Activated CD8-positive, alpha-beta memory T cell treated with anti-CD3 and anti-CD28 coated beads for 36 hours (primary cell): Measurements from ENCODE around the gene OTUD6A. TPM values are rescaled to one million over a fixed set of nuclear protein-coding genes. Genes with fewer than 3 reads are reported as not detected.

Experiments
- CTCF ChIA-PET: fragments of 350-600 bp; sonication (Branson Sonifier 250); formaldehyde crosslinking; loops from one replicate; lab custom pipeline; 2021; ENCODE audit warnings: antibody characterized with exemption; lab: Charles Lee
- POLR2A ChIA-PET: fragments of 350-600 bp; sonication (Branson Sonifier 250); formaldehyde crosslinking; loops from one replicate; lab custom pipeline; 2021; ENCODE audit warnings: antibody characterized with exemption; lab: Charles Lee
- total RNA-seq, 2 experiments: library from RNA; stranded (reverse); gene quantifications; one replicate each; pipeline ENCODE4 v1.2.3, GENCODE V29; 2021

The OTUD6A gene
- total RNA-seq, 2 experiments from 2014 or later = not detected

DNA sequence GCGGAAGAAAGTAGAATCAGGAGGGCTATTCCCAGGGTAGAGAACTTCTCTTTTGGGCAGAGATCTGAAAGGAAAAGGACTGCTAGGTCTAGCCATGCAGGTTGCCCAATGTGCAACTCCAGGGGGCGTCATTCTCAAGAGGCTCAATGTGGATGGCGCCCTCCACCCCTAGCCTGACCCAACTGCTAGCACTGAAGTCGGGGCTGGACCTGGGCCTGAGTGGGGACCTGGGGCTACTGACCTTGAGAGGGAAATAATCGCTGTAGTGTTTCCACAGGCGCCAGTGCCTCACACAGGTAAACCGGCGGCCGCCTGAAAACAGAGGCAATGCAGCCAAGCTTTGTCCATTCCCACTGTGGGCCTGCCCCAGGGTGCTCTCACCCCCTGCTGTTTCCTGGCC is 18.6 kb upstream of the OTUD6A start:
- ChIA-PET POLR2A (no interaction called here), CTCF (no interaction called here)

DNA sequence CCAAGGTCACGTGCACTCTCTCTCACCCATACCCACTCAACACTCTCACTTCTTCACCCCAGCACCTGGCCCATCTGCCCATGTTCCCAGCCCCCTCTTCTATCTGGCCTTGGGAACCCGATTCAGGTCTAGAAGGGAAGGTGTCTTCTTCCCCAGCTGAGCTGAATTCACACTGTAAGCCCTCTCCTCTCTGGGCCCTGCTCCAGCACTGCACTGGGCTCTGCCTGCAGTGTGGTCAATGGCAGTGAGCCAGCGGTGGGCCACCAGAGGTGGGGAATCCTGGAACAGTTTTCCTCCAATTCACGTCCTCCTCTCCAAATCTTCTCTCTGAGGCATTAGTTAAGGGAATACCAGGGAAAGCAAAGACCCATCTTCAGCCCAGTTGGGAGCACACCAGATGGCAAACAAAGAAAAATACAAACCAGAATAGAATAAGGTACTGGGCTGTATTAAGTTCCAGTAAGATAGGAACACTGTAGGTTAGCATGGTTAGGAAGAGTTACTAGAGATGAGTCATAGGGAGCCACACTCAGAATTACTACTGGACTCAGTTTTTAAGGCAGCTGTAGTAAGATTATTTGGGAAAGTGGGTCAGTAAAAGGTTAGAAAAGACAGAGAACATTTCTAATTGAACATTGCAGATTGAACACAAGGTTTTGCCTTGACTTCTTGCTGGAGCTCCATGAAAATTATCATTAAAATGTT is 17.6 kb upstream of the OTUD6A start:
- ChIA-PET POLR2A (no interaction called here), CTCF (no interaction called here)

DNA sequence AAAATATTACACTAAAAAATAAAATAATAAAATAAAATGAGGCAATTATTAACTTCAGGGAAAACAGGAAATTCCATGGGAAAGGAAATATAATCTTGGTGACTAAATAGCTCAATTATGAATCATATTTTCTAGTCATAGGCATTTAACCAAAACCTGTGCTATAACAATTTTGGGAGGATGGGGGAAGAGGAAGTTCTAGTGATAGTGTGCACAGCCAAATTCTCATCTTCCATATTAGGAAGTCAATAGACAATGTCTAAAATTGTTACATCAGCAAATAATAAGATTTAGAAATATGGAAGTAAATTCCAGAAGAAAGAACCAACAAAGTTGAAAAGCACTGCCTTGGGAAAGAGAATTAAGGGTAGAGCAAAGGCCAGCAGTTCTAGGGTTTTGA is 15.3 kb upstream of the OTUD6A start:
- POLR2A ChIA-PET = no interaction called here
- CTCF ChIA-PET = no interaction called here

DNA sequence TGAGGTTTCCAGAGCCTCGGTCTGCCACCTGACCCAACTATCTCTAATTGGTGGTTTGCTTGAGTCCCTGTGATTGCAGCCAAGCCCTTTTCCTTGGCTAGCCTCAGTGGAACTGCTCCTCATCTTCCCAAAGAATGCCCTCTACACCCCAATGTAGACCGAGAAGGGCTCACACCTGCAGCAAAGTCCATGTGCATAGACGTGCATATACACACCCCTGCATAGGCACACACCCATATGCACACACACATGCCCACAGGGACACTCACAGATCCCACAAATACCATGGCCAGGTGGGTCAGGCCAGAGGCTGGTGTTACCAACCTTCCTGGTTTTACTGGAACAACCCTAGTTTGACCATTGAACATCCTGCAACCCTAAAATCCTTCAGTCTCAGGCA is 12.9 kb upstream of the OTUD6A start:
- CTCF ChIA-PET = no interaction called here
- POLR2A ChIA-PET = no interaction called here

DNA sequence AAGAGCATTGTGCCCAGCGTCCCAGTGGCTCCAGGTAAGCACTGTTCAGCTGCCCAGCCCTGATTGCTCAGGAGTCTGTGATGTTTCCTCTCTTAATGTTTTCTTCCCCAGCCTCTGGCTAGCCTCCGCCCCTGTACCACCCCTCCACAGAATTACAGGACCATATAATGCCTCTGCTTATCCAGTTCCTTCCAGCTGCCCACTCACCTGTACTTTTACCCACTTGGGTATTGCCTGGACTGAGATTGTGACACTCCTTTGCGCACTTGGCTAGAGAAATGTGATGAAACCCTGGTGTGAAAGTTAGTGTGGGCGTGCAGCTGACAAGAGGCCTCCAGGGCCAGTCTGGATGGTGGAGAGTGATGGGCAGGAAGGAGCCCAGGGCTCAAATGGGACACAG is 12.3 kb upstream of the OTUD6A start, which contains the start of gene AWAT2:
Gene AWAT2 (minus strand): TSS at position 14 of the 400 bp plus-strand sequence. CDS start 6 bp downstream, at position 8.
- POLR2A ChIA-PET = no interaction called here

DNA sequence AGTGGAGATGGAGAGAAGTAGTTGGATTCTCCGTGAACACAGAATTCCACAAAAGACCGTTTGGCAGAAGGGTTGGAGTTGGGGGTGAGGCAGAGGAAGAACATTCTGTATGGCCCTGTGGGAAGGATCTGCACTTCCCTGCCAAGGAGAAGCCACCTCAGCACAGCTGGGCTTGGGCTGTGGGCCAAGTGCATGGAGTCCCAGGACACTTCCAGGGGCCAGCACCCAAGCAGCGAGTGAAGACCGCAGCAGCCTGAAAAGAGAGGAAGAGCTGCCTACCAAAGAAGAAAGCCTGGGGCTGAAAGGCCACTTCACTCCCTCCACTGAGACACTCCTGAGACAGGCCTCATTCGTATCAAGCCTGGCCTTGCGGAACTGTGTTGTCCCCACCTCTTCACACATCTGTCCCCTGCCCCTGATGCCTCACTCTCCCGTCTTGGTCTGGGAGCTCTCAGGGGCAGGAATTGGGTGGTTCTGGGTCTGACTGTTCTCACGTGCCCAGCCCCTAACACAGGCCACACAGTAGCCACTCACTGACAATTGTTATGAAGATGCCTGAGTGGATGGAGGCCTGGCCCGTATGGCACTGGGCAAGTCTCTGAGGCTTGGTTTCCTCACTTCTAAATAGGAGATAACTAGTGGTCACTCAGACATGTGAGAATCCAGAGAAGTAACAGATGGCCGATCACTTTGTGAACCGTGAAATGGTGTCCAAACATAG is 9.2 kb upstream of the OTUD6A start:
- ChIA-PET POLR2A (no interaction called here), CTCF (no interaction called here)

More for the DNA sequence above, 12.3 kb upstream of the OTUD6A start, which contains the start of gene AWAT2:
- CTCF ChIA-PET = no interaction called here

DNA sequence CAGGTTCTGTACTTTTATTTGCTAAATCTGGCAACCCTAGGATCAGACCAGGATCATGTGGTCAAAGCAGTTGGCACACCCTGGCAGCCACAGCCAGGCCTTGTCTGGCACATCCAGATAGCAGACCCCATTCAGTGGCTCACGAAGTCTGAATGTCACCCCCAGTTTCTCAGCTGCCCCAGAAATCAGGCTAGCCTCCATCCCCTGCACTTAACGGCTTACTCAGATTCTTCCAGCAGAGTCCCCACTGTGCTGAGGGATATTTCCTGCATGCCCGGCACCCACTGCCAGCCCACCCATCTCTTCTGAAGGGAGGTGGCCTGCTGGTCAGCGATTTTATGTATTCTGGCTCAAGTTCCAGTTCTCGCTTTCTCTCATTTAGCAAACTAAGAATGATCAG is 7.9 kb upstream of the OTUD6A start:
- ChIA-PET POLR2A (no interaction called here), CTCF (no interaction called here)

DNA sequence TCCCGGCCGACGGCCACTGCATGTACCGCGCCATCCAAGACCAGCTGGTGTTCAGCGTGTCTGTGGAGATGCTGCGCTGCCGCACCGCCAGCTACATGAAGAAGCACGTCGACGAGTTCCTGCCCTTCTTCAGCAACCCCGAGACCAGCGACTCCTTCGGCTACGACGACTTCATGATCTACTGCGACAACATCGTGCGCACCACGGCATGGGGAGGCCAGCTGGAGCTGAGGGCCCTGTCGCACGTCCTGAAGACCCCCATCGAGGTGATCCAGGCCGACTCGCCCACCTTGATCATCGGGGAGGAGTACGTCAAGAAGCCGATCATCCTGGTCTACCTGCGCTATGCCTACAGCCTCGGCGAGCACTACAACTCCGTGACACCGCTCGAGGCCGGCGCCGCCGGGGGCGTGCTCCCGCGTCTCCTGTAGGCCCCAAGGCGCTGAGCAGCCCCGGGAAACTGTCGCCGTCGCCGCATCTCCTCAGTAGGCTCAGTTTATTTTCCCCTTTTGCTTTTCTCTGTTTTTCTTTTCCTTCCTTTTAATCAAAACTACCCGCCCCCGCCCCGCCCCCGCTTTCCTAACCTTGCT is 799 bp downstream of the OTUD6A start:
- ChIA-PET POLR2A (no interaction called here), CTCF (no interaction called here)

DNA sequence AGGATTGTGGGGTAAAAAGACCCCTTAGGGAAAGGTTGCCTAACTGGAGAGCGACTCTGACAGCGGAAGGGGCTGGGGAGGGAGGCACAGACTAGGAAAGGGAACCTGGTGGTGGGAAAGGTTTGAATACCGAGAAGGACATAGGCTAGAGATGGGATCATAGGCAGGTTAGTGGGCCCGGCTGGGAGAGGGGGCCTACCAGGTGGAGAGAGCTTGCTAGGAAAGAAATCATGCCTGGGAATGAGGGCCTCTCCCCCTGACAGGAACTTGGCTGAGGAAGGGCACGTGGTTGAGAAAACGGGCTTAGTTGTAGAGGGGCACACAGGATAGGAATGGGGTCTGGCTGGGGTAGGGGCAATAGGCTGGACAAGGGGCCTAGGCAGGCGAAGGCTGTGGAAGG is 4.4 kb downstream of the OTUD6A start:
- CTCF ChIA-PET = no interaction called here
- POLR2A ChIA-PET = no interaction called here

DNA sequence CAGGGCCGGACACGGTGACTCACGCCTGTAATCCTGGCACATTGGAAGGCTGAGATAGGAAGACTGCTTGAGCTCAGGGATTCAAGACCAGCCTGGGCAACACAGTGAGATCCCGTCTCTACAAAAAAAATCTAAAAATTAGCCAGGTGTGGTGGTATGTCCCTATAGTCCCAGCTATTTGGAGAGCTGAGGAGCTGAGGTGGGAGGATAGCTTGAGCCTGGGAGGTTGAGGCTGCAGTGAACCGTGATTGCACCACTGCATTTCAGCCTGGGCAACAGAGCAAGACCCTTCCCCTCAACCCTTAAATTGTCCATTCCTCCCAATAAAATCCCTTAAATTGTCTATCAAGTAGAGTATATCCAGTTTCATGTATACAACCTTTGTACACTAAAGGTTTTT is 17.0 kb downstream of the OTUD6A start:
- POLR2A ChIA-PET = no interaction called here
- CTCF ChIA-PET = no interaction called here

DNA sequence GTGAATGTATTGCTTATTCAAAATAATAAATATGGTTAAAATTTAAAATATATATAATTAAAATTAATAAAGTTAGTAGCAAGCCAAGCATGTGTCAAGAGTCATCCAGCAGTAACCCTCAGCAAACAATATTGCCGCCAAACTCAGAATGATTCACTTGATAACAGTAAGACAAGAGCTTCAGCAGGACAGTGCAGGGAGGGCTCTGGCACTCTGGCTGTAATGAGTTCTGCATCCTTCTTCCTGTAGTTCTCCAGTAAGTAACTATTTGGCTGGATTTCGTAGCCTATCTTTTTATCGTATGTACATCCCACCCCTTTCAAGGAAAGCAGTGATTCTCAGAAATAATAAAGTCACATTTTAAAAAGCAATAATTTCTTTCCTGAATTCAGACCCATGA is 17.6 kb downstream of the OTUD6A start:
- ChIA-PET CTCF (no interaction called here), POLR2A (no interaction called here)

DNA sequence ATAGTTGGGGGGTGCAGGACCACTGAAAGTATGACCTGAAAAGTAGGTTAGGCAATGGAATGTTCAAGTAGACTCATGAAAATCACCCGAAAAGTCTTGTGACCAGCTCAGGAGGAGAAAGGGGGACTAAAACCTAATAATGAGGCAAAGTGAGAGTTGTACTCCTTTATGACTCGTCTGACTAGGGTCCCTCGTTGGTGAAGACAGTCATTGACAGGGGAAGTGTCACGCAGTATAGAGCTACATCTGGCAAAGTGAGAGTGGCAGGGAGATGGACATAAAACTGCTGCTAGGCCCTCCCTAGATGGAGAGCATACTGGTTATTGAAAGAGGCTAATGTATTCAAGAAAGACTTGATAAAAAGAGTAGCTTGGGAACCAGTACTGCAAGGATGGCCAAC is 20.5 kb downstream of the OTUD6A start:
- POLR2A ChIA-PET = no interaction called here
- CTCF ChIA-PET = no interaction called here

DNA sequence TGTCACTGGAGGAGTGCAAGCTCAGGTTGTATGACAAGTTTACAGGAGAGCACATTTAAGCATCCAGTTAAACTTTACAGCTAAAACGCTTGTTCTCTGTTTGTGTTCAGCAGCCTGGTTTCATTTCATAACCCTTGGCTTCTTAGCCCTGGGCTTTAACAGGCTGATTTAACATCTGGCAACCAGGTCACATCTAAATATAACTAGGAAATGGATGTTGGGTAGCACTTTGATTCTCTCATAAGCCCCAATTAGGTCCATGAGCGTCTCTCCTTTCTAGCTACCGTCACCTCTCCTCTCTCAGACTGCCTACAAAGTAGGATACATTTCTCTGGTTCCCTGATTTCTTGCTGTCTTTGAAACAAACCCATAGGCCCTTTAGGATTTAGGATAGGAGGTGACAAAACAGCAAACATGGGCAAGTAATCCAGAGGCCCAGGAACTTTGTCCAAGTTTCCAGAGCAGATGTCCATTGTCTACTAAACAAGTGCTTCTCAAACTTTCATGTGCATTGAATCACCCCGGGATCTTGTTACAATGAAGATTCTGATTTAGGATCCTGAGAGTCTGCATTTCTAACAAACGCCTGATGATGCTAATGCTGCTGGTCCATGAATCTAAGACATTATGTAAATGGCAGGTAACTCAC is 22.5 kb downstream of the OTUD6A start:
- ChIA-PET POLR2A (no interaction called here), CTCF (no interaction called here)

DNA sequence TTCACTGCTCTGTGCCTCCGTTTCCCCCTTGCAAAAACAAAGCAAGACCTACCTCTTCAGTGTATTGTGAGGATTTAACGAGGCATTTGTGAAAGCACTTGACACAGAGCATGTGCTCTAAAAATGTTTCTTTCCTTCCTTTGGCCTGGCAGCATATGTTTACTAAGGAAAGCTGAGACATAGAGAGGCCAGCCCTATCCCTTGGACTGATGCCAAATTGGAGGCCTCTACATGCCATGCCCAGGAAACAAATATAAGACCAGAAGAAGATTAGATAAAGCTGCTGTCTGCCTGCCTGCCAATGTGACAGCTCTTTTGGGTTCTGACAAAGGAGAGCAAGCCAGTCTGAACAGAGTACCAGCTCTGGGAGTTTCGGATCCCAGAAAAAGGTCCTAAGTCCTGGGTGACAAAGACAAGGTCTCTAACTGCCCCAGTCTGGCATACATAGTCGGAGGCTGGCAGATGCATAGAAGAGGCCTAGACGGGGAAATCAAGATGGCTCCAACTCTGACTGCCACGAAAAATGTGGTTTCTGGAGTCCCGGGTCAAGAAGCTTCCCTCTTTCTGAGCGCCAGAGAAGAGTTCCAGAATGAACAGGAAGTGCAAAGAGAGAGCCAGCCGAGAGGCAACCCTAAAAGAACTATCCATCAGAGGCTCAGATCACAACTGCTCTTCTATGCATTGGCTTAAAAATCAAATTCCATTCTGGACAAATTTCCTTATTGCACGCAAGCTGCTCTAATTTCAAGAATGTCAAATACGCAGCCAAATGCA is 25.8 kb downstream of the OTUD6A start:
- POLR2A ChIA-PET = no interaction called here

DNA sequence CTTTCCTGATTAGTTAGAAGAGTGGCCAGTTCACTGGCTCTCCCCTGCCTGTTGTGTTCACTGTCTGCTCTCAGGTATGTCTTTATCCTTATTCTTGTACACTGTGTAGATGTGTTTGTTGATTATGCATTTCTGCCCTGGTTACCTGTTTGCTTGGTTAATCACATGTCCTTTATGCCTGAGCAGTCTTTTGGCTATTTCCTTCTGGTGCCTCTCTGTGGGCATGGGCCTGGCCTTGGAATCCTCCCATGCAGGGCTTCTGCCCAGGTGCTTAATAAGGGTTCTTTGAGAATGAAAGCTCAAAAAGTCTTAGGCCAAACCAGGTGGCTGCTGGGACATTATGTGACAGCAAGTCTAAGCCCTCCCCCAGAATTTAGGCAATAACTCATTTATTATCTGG is 26.5 kb downstream of the OTUD6A start:
- CTCF ChIA-PET = no interaction called here
- POLR2A ChIA-PET = no interaction called here

More for the DNA sequence above, 25.8 kb downstream of the OTUD6A start:
- CTCF ChIA-PET = no interaction called here

DNA sequence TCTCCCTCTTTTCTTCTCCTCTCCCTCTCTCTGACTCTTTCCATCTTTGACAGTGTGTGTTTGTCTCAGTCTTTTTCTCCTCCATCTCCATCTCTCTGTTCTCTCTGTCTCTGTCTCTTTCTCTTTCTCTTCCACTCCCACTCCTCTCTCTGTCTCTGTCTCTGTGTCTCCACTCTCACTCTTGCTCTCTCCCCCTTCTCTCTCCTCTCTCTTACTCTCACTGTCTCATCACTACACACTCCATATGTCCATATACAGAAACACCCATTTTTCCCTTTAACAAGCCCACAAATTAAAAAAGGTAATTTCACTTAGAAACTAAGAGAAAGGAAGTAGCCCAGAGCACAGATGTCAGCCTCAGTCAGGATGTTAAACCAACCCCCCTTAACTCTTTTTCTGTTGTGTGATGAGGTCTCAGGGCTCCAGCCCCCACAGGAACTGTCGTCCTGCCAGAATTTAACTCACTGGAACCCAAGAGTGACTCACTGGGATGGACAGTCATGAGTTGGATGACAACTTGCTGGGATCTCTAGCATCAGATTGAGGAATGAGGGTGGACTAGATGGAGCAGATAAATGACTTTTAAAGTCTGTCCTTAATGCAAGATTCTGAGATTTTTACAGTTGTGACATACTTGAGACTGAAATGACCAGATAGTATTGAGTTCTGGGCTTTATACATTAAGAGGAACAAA is 27.5 kb downstream of the OTUD6A start:
- ChIA-PET CTCF (no interaction called here), POLR2A (no interaction called here)

DNA sequence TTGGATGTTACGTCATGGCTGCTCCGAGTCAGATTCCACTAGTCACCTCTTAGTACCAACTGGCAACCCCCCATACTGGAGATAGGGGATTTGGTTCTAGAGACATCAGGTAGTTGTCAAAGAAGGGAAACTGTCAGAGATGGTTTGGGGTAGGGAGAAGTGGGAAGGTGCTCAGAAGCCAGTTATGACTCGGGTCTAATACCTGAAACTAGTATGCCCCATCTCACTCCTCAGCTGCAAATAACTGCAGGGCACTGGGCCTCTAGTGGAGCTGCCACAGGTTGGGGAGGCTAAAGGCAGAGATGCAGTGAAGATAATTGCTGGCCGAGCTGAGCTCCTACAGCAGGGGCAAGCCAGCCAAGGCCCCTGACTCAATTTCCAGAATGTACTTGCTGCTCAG is 30.0 kb downstream of the OTUD6A start:
- ChIA-PET CTCF (no interaction called here), POLR2A (no interaction called here)

DNA sequence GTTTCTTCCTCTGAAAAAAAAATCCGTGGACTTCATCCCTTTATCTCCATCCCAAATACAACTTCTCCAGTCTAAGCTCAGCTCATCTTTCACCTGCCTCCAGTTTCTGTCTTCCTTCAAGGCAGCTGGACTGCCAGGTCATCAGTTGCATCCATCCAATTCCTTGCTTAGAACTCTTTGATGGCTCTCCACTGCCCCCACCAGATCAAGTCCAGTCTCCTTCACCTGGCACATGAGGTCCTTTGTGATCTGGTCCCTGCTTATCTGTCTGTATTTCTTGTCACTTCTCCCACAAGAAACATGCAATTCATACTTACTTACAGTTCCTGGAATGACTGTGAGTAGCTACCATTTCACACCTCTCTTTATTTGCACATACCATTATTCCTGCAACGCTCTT is 33.8 kb downstream of the OTUD6A start:
- ChIA-PET CTCF (no interaction called here), POLR2A (interaction anchor here (0.7 kb wide), 1 partner anchor 189 kb away, joined by 3 read pairs; no protein-coding TSS in a partner anchor)

DNA sequence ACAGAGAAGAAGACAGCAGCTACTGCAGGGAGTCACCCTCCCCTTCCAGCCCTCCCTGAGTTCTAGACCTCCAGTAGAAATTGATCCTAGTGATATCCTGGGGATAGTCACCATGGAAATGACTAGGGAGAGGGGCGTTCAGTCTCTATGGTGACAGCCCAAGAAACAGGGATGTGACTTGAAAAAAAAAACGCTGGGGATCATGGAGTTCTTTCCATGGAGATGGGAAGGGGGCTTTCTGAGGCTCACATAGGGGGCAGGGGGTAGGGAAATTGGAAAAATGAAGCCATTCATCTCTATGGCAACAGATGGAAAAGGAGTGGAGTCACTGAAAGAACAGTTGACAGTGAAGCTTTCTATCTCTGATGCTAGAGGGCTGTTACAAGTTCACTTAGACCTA is 43.0 kb downstream of the OTUD6A start:
- ChIA-PET CTCF (no interaction called here), POLR2A (no interaction called here)
